NCI-H2227 treated with DMSO at 0.1 percent for 48 hours (cell line): ENCODE measurements around the gene NECAB3.
"Not testable (repeated sequence)": the region's sequence is repeated elsewhere in the genome, so short reads cannot be mapped to it uniquely, and the experiment has no call there.

ENCODE experiments used
- DNase-seq: peaks from one replicate; lab custom pipeline; 2025; lab: John Stamatoyannopoulos, UW

The NECAB3 gene

GRCh38 chr20:33674294-33675135 is at the start of gene NECAB3:
NECAB3 (minus strand) TSS chr20:33674428; CDS start chr20:33674352, 76 bp downstream.
- peak; percentile 68 for DNase-seq

- DNase-seq, result no peak
Observed at GRCh38 chr20:33721391-33722140, 47.3 kb upstream of the NECAB3 start.

GRCh38 chr20:33719989-33720709 is 45.9 kb upstream of the NECAB3 start, which contains the start of gene PXMP4:
PXMP4 (minus strand) TSS chr20:33720310; CDS start chr20:33720207, 103 bp downstream.
- DNase-seq, result peak; percentile 98

GRCh38 chr20:33719277-33719988 is 45.2 kb upstream of the NECAB3 start:
- no peak for DNase-seq

- DNase-seq, result no peak
Observed at GRCh38 chr20:33716498-33716897, 42.3 kb upstream of the NECAB3 start.

GRCh38 chr20:33713865-33714367 is 39.7 kb upstream of the NECAB3 start:
- DNase-seq, result no peak

GRCh38 chr20:33711446-33711738 is 37.2 kb upstream of the NECAB3 start:
- DNase-seq, result no peak

GRCh38 chr20:33710681-33711445 is 36.6 kb upstream of the NECAB3 start:
- no peak for DNase-seq

- no peak for DNase-seq
Observed at GRCh38 chr20:33709905-33710541, 35.8 kb upstream of the NECAB3 start.

- no peak for DNase-seq
Observed at GRCh38 chr20:33709398-33709797, 35.2 kb upstream of the NECAB3 start.

- no peak for DNase-seq
Observed at GRCh38 chr20:33707668-33708067, 33.4 kb upstream of the NECAB3 start.

- no peak for DNase-seq
Observed at GRCh38 chr20:33704197-33704924, 30.1 kb upstream of the NECAB3 start.

- no peak for DNase-seq
Observed at GRCh38 chr20:33703498-33704137, 29.4 kb upstream of the NECAB3 start.

GRCh38 chr20:33702861-33703260 is 28.6 kb upstream of the NECAB3 start:
- DNase-seq, result no peak

GRCh38 chr20:33701629-33702450 is 27.6 kb upstream of the NECAB3 start:
- no peak for DNase-seq

- DNase-seq, result not testable (repeated sequence)
Observed at GRCh38 chr20:33700696-33701441, 26.6 kb upstream of the NECAB3 start.

GRCh38 chr20:33698966-33699365 is 24.7 kb upstream of the NECAB3 start:
- DNase-seq, result not testable (repeated sequence)

- no peak for DNase-seq
Observed at GRCh38 chr20:33697129-33697528, 22.9 kb upstream of the NECAB3 start.
